Activated naive CD4-positive, alpha-beta T cell treated with Interleukin-2 at 50 U/mL for 16 hours (primary cell): ENCODE measurements around the gene MAP1LC3B.
A peak's percentile ranks its signal among the peaks of the same experiment; 100 is the strongest.

ENCODE experiments used
- DNase-seq: peaks from one replicate; pipeline ENCODE4 v3.0.0-alpha.2; 2020

The MAP1LC3B gene

DNA sequence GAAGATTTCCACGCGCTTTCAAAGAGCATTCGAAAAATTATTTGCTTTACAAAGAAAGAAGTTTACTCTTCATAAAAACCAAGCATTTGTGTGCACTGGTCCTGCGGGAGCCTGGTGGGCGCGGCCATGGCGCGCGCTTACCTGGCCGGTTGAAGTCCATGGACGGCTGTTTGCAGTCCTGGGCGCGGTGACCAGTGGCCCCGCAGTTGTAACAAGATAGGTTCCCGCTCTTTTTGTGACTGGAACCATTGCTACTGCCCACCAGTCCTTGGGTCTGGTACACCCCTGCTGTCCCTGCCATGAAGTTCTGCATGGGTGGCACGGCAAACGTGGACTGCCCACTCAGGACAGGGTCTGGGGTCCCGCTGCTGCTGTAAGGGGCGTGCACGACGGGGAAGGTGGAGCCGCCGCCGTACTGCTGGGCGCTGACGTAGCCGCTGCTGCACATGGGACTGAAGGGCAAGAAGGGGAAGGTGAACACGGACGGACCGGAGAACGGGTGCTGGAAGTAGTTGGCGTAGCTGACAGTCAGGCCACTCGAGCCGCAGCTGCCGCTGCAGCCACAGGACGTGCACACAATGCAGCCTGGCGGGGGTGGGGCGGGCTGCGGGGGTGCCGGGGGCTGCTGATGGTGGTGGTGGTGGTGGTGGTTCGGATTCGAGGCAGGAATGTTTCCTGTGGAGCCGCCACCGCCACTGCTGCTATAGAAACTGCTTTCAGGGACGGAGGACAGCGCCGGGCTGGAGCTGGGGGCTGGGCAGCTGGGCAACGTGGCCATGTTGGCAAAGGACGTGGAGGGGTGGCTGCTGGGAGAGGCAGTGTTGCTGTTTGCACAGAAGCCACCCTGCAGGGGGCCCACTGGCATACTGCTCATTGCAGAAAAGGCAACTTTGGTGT is 19.5 kb downstream of the MAP1LC3B start:
- DNase-seq, result no peak

GRCh38 chr16:87412371-87412995 is 20.3 kb downstream of the MAP1LC3B start:
- DNase-seq, result no peak

DNA sequence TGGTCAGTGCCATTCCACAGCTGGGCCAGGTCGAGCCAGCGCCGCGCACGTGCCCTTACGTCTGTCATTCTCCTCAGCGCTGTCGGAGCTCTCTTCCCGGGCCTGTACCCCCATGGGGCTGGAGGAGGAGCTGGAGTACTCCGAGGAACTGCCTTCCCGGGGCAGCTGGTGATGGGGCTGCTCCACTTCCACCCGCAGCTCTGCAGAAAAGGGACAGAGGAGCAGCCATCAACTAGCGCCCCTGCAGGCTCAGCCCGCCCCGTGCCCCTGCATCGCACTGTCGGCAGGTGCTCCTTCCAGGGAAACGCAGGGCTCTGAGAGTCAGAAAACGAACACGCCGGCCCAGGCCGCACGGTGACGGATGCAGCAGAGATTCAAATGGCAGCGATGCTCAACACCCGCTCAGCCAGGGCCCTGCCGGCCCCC is 20.9 kb downstream of the MAP1LC3B start:
- no peak for DNase-seq

DNA sequence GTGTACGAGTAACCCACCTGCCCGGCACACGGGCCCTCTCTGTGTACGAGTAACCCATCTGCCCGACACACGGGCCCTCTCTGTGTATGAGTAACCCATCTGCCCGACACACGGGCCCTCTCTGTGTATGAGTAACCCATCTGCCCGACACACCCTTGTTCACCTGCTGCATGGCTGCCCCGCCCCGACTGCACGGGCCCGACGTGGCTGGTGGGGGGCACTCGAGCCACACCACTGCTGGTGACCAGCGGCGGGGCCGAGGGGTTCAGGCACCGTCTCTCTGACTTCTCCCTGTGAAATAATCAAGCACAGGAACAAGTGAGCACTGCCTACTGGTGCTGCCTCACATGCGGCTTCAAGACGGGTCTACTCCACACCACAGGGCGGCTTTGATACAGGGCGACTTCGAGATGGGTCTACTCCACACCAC is 22.1 kb downstream of the MAP1LC3B start:
- DNase-seq, result no peak

GRCh38 chr16:87415441-87415840 is 23.3 kb downstream of the MAP1LC3B start:
- DNase-seq, result no peak

- peak; percentile 36 for DNase-seq
These were observed 24.8 kb downstream of the MAP1LC3B start for GRCh38 chr16:87416826-87417527.

DNA sequence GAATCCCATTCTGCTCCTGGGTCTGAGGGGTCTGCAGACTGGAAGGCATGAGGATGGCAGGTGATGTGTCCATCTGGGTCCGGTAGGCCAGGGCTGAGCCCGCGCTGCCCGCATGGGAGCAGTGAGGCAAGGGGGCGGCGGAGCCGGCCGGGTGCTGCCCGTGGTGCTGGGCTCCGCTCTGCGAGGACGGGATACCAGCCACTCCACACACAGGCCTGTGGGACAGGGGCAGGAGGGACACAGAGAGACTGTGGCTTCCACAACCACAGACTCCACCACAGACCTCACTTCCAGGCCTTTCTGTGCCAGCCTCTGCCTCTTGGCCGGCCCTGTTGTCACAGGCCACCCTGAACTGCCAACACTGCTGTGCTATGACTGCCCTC is 25.4 kb downstream of the MAP1LC3B start:
- no peak for DNase-seq

DNA sequence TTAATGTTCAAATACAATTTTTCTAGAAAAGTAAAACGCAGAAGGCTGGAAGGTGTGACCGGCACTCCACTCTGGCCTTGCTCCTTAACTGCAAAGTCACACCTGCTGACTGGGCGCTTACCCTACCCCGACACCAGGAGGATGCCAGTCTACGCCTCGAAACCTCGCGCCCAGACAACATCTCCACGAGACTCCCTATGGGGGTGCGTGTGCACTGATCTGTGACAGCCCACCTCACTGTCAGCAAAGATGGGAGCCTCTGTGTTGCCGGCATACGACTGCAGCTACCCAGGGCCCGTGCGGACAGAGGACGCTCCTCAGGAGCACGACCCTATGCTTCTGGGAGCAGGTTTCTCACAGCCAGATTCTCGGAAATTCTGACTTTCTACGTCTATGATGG is 26.1 kb downstream of the MAP1LC3B start:
- DNase-seq, result no peak

DNA sequence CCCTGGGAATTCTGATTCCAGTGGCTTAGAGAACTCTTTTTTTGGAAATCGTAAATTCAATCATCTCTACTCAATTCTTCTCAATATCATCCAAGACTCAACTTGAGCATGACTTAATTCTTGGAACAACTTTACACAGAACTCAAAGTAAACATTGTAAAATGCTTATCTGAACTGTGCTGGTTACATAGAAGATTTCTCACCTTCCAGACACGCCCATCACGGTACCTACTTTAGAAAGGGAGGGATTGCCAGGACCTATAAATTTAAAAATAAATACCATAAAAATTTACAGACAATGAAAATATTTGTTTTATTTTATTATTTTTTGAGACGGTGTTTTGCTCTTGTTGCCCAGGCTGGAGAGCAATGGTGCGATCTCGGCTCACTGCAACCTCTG is 26.5 kb downstream of the MAP1LC3B start:
- no peak for DNase-seq

- DNase-seq, result no peak
These were observed 28.2 kb downstream of the MAP1LC3B start for GRCh38 chr16:87420026-87421002.

DNA sequence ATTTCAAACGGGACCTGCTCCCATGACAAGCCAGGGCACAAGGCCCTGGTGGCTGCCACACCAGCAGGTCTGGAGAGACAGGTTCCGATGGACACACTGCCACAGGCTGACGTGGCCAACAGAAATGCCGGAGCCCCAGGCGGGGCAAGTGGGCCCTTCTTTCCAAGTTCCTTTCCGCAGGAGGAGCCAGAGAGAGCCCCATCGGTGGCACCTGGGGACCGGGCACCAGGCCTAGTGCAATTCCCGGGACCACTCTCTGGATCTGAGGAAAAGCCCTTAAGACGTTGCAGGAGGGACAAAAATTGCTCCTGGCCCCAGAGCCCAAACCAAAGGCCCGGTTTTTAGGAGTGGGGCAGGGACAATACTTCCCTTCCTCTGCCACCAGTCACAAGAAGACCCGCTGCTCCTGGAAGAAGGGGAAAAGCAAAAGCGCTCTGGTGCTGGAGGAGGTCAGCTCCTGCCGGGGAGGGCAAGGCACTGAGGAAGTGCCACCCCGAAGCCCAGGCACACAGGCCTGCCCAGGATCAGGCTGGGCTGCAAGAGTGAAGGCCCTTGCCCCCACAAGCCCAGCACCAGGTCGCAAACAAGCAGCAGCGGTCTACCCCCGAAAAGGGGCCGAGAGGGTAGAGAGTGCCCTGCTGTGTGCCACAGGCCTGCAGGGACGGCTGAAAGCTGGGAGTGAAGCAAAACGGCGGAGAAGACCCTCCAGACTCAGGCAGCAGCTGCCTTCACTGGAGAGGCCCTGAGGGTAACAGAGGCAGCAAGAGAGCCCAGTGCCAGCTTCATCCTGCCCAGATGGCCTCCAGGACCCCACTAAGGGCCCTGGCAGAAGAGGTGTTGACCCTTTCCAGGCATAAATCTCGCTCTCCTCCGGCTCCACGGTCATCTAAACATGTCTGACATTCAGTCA is 29.1 kb downstream of the MAP1LC3B start:
- DNase-seq, result no peak

DNA sequence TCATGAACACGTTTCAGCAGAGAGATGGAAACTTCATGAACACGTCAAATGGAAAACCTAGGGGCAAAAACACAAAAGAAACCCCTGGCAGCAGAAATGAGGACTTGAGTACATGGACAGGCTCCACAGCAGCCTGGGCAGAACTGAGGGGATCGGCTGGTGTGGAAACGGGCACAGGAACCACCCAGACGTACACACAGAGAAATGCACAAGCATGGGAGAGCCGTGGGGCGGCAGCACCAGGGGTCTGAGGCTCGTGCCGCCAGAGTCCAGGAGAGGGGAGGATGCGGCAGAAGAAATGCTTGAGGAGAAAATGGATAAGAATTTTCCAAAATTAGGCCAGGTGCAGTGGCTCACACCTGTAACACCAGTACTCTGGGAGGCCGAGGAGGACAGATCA is 30.0 kb downstream of the MAP1LC3B start:
- no peak for DNase-seq

DNA sequence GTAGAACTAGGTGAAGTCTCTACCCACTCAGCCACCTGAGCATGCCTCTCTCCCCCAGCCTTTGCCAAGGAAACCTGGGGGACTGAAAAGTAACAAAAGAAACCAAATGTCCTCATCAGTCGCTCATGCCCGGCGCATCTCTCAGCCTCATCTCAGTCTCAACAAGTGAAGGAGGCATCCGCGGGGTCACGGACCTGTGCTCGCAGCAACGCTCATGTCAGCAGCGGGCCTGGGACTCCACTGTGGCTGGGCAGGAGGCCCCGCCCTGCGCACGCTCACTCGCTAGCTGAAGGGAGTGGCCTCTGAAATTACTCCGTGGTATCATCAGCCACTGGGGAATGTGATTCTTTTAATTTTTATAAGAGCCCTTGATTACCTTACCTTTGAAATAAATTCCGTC is 31.3 kb downstream of the MAP1LC3B start:
- DNase-seq, result no peak

- no peak for DNase-seq
These were observed 32.1 kb downstream of the MAP1LC3B start for GRCh38 chr16:87424266-87424665.

- no peak for DNase-seq
These were observed 33.8 kb downstream of the MAP1LC3B start for GRCh38 chr16:87425941-87426340.

- no peak for DNase-seq
These were observed 34.5 kb downstream of the MAP1LC3B start for GRCh38 chr16:87426423-87427215.

DNA sequence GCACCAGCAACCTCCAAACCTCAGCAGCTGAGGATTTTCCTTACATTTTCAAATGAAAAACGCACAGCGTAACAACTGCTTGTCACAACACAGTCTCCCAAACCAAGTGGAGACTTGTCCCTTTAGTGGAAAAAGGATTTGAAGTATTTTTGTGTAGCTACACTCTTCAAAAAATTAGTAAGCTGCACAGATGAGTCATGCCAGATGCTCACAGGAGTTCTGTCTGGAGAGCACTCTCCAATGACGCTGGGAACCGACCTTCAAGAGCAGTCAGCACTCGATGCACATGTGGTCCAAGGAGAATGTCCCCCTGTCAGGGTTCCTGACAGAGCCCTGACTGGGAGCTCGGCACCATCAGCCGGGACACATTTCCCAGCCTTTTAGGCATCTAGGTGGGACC is 39.8 kb downstream of the MAP1LC3B start:
- DNase-seq, result no peak

GRCh38 chr16:87432330-87432915 is 40.3 kb downstream of the MAP1LC3B start:
- no peak for DNase-seq

DNA sequence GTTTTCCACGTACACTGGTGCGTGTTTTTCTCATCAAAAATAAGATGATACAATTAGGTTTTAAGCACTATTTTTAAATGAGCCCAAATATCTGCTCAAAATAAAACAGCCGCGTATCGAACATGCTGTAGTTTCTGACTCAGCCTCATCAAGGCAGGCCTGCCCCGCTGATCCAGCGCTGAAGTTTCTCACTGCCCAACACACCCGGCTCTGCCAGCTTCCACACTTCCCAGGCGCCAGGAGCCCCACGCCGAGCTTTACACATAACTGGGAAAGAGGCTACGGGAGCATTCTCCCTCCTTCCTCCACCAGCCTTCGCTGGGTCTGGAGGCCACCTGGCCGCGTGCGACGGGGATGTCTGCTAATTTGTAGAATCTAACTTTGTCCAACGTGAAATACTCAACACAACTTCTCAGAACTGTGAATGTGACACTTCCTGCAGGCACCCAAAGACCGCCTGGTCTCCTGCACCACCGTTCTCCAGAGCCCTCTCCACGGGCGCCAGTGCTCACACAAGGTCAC is 42.1 kb downstream of the MAP1LC3B start:
- DNase-seq, result no peak
